ENCODE measurements around the gene DDB1. TPM values are rescaled to one million over a fixed set of nuclear protein-coding genes. Genes with fewer than 3 reads are reported as not detected.

Gene DDB1
- total and polyA plus RNA-seq, 9 of the 15 experiments (the other 6 are each of a cell fraction or from before 2014, with no cell fraction given) = 172 to 361 (median 266) TPM

DNA sequence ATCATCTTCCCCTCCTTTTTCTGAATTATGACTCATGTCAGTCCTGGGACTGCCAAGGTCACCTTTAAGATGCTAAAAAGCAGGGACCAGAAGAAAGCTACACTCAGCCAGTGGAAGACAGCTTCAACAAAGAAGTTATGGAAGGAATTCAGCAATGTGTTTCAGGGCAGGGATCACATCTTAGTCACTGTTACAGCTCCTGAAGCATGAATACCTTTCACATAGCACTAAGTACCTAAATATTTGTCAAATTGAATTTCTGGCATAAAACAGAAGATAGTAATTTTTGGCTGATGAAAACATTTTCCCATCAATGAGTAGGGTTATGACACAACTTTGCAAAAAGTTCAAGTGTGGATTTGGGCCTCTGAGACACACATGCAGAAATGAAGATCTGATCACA is 5.2 kb downstream of the DDB1 start (continued):
- TF ChIP-seq, protein P1, sequence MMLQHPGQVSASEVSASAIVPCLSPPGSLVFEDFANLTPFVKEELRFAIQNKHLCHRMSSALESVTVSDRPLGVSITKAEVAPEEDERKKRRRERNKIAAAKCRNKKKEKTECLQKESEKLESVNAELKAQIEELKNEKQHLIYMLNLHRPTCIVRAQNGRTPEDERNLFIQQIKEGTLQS (IDR thresholded peaks at IDR 0.05) = peak; percentile 40; the same call in 1 of the 2 replicates
- TF ChIP-seq, protein P1 (CRISPR knock-in tag; conservative IDR thresholded peaks at IDR 0.05) = no peak

DNA sequence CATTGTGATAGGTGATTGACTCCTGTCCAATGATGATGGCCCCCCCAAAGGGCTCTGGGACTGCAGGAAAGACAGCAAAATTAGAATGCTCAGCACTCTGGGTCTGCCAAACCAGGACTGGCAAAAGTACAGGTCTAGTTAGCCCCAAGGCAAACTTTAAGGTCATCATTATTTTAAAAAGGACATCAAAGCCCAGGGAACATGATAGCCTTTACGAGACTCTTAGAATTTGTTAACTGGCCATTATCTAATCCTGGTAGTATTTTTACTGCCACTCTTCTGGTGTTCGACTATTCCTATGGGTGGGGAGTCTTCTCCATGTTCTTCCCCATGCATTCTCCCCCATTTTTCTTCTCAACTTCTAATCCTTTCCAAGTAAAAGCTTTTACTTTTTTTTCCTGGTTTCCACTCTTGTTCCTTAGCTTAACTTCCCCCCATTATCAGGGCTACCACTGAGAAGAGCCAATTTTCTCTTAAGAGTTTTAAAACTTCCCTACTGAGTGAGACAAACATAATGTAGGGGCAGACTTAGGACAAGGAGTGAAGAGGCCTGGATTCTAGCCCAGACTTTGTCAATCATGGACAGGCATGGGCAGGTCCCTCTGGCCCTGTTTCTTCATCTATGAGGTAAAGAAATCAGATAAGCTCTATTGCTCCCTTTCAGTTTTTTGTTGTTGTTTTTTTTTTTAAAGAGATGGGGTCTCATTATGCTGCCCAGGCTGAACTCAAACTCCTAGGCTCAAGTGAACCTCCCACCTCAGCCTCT is 7.1 kb downstream of the DDB1 start:
- Histone ChIP-seq H3K36me3 (ENCODE audit: control insufficient read depth, insufficient read depth, low read length) (peaks cover 95% of the 10 kb centered on the region), H3K4me1 (replicated peaks in 1 of 2; ENCODE audit: control insufficient read depth in 2 of 2, insufficient read depth in 2 of 2, low read length in 2 of 2) (peaks cover 0 to 3% of the 10 kb centered on the region in 2 experiments; a peak in 1 of 5 replicates), H3K27ac (ENCODE audit: extremely low read depth, low read depth, low read length) (no peak overlapping the region), H3K4me3 (no peak overlapping the region), H3K9me1 (ENCODE audit: control insufficient read depth, insufficient read depth, low read length) (no peaks in the 10 kb centered on the region), H3K27me3 (ENCODE audit: control insufficient read depth in 2 of 2, insufficient read depth in 2 of 2, low read length in 2 of 2) (no peaks in the 10 kb centered on the region), H3K4me2 (ENCODE audit: insufficient read depth, low read length) (no peak overlapping the region), H3K9me3 (replicated peaks; ENCODE audit: control insufficient read depth, insufficient read depth, low read depth, low read length) (no peaks in the 10 kb centered on the region), H4K20me1 (replicated peaks; ENCODE audit: control insufficient read depth, insufficient read depth, low read length) (no peaks in the 10 kb centered on the region), H3K9ac (ENCODE audit: insufficient read depth in 1 of 2, low read depth in 2 of 2, low read length in 2 of 2) (no peak overlapping the region), H2AFZ (ENCODE audit: low read depth, low read length) (no peak overlapping the region), H3K79me2 (ENCODE audit: control insufficient read depth, insufficient read depth, low read length) (peaks cover 52% of the 10 kb centered on the region)
- WGBS (ENCODE audit: insufficient coverage, low coverage, missing lambda C conversion rate) = 85% methylated on average over 2 of the region's 2 CpGs
- in situ Hi-C loops (cut with MboI) = no loop called here
- intact Hi-C loops (cut with micrococcal nuclease) = no loop called here
- FAIRE-seq (no peak), ATAC-seq (no peak), DNase-seq (ENCODE audit: extremely low read depth in 1 of 4, low spot score in 3 of 4) (no peak)
- TF ChIP-seq YY1 (IDR thresholded peaks at IDR 0.05; ENCODE audit: borderline replicate concordance in 1 of 3, control insufficient read depth in 1 of 3, extremely low read depth in 1 of 3, insufficient read depth in 3 of 3, insufficient read length in 1 of 3, insufficient replicate concordance in 2 of 3, low read depth in 1 of 3, low read length in 2 of 3) (no peak), IFI16 (CRISPR knock-in tag; IDR thresholded peaks at IDR 0.05) (no peak)
- TF ChIP-seq, protein P2, sequence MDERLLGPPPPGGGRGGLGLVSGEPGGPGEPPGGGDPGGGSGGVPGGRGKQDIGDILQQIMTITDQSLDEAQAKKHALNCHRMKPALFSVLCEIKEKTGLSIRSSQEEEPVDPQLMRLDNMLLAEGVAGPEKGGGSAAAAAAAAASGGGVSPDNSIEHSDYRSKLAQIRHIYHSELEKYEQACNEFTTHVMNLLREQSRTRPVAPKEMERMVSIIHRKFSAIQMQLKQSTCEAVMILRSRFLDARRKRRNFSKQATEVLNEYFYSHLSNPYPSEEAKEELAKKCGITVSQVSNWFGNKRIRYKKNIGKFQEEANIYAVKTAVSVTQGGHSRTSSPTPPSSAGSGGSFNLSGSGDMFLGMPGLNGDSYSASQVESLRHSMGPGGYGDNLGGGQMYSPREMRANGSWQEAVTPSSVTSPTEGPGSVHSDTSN (CRISPR knock-in tag; IDR thresholded peaks at IDR 0.05; ENCODE audit: low read depth) = no peak
- TF ChIP-seq, protein P2 (tag; conservative IDR thresholded peaks at IDR 0.05; ENCODE audit: low read depth) = peak; percentile 49; the same call in 1 of the 2 replicates
- ChIA-PET POLR2A (interaction anchor here (0.7 kb wide), 1 partner anchor 36 kb away, joined by 3 read pairs; the partner anchor contains the start of gene CYB561A3), CTCF (ENCODE audit: low intra/inter-chr PET ratio) (no interaction called here)
- BruUV-seq (replicated peaks) = no TSS peak
